Brain microvascular endothelial cell (primary cell): ENCODE measurements around the gene RNGTT.

Experiments
- DNase-seq: peaks from one replicate; pipeline ENCODE4 v3.0.0-alpha.2; 2020
- H3K27ac ChIP-seq: fragments of 250-450 bp; sonication (Bioruptor Pico); 2 replicates; pipeline ENCODE4 v1.5.1; 2020; ENCODE audit warnings: mild to moderate bottlenecking, moderate library complexity
- H3K27me3 ChIP-seq: fragments of 250-450 bp; sonication (Bioruptor Pico); replicated peaks from 2 replicates; pipeline ENCODE4 v1.5.1; 2020; ENCODE audit warnings: mild to moderate bottlenecking
- H3K36me3 ChIP-seq: fragments of 250-450 bp; sonication (Bioruptor Pico); replicated peaks from 2 replicates; pipeline ENCODE4 v1.5.1; 2020; ENCODE audit warnings: mild to moderate bottlenecking
- H3K4me3 ChIP-seq: 2 replicates; pipeline ENCODE4 v1.5.1; 2011; ENCODE audit warnings: low read depth, mild to moderate bottlenecking, control low read depth, low read length, moderate library complexity
- CTCF ChIP-seq: IDR thresholded peaks from 2 replicates; pipeline ENCODE4 v1.5.1; 2011; ENCODE audit warnings: low read depth, mild to moderate bottlenecking, moderate library complexity, low read length, control low read depth, inconsistent platforms; ENCODE audit errors: missing control alignments
- in situ Hi-C: cut with HindIII; loops from 2 replicates; pipeline ENCODE4 v1.10.0; 2017; ENCODE audit warnings: low sequenced_read_pairs, low pct_ligation_motif_present

Gene RNGTT

GRCh38 chr6:88650979-88651378 lies 312.4 kb downstream of the RNGTT start:
- no peak for DNase-seq
- Histone ChIP-seq H3K27me3 (no peaks in the 10 kb centered on the region), H3K4me3 (no peak overlapping the region), H3K36me3 (no peaks in the 10 kb centered on the region), H3K27ac (no peak overlapping the region)
- TF ChIP-seq CTCF: no peak
- in situ Hi-C loops: no loop called here

GRCh38 chr6:88650029-88650619 lies 313.3 kb downstream of the RNGTT start:
- no peak for TF ChIP-seq CTCF
- H3K27me3 ChIP-seq: no peaks in the 10 kb centered on the region
- no peaks in the 10 kb centered on the region for H3K36me3 ChIP-seq
- H3K4me3 ChIP-seq: no peak overlapping the region
- DNase-seq: peak; percentile 59
- H3K27ac ChIP-seq: no peak overlapping the region
- in situ Hi-C loops: no loop called here

- no peak overlapping the region for H3K4me3 ChIP-seq
- H3K36me3 ChIP-seq: no peaks in the 10 kb centered on the region
- H3K27me3 ChIP-seq: no peaks in the 10 kb centered on the region
- in situ Hi-C loops: no loop called here
- TF ChIP-seq CTCF: no peak
- H3K27ac ChIP-seq: no peak overlapping the region
- no peak for DNase-seq
Observed at GRCh38 chr6:88641178-88641903, 322.1 kb downstream of the RNGTT start.

GRCh38 chr6:88637761-88638545 lies 325.5 kb downstream of the RNGTT start:
- Histone ChIP-seq H3K27ac (no peak overlapping the region), H3K27me3 (no peaks in the 10 kb centered on the region), H3K4me3 (no peak overlapping the region), H3K36me3 (no peaks in the 10 kb centered on the region)
- in situ Hi-C loops: no loop called here
- no peak for TF ChIP-seq CTCF
- DNase-seq: no peak

- in situ Hi-C loops: no loop called here
- no peak for TF ChIP-seq CTCF
- no peak for DNase-seq
- Histone ChIP-seq H3K27ac (no peak overlapping the region), H3K36me3 (no peaks in the 10 kb centered on the region), H3K4me3 (no peak overlapping the region), H3K27me3 (no peaks in the 10 kb centered on the region)
Observed at GRCh38 chr6:88636871-88637270, 326.5 kb downstream of the RNGTT start.
